NCI-H146 treated with DMSO at 0.1 percent for 48 hours (cell line): ENCODE data around the gene FLAD1.

Experiments used
- DNase-seq: peaks from one replicate; lab custom pipeline; 2025; ENCODE audit not compliant: unreplicated experiment; lab: John Stamatoyannopoulos, UW

Gene FLAD1

DNA sequence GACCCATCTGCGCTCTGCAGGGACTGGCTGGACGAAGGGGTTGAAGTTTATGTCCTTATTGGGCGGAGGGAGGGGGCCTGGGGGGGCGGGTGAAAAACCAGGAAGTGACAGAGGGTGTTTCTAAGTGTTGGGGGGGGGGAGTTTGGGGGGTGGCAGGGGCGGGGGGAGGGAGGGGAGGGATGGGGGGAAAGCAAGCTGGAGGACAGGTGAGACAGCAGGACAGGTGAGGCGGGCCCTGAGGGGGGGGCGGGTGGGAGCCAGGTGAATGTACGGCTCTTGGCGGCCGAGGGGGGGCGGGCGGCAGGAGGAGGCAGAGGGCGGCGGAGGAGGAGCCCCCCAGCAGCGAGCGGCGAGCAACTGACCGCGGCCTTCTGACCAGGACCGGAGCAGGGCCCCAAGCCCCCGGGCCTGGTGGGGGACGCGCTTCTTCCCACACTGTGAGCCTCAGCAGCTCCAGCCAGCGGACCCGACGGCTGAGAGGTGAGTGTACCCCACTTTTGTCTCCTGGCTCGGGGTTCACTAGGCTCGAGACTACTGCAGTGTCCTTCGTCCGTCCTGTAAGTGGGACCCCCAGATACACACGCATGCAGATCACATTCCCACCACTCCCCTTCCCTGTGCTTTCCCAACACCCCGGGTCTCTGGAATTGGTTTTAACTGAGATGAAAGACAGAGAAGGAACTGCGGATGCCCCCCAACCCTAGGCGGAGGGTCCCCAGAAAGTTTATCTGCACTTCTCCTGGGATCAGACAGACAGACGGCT lies 19.5 kb downstream of the FLAD1 start, which contains the start of gene ZBTB7B:
Gene ZBTB7B, plus strand, starts transcription at position 339 of the 763 bp plus-strand sequence. CDS start 11,859 bp downstream, outside the sequence.
- DNase-seq, result peak; percentile 79

DNA sequence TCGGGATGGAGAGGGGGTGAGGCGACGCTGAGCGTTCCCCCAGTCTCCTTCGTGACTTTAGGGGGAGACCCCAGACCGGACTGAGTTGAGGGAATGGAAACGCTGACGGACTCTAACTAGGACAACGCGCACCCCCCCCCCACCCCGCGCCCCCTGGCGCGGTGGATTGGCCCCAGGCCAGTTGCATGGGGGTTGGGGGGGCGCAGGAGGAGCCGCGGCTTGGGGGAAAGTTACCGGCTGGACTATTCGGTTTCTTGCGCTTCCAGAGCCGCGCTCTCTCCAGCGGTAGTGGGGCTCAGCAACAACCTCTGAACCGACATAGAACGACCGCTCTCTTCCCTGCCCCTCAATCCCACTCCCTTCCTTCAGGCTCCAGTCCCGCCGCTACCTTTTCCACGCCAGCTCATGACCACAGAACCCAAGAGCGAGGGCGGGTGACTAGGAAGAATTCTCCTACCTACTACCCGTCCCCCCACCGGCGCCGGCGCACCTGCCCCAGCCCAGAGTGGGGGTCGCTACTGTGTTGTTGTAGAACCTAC lies 20.2 kb downstream of the FLAD1 start:
- peak; percentile 31 for DNase-seq

DNA sequence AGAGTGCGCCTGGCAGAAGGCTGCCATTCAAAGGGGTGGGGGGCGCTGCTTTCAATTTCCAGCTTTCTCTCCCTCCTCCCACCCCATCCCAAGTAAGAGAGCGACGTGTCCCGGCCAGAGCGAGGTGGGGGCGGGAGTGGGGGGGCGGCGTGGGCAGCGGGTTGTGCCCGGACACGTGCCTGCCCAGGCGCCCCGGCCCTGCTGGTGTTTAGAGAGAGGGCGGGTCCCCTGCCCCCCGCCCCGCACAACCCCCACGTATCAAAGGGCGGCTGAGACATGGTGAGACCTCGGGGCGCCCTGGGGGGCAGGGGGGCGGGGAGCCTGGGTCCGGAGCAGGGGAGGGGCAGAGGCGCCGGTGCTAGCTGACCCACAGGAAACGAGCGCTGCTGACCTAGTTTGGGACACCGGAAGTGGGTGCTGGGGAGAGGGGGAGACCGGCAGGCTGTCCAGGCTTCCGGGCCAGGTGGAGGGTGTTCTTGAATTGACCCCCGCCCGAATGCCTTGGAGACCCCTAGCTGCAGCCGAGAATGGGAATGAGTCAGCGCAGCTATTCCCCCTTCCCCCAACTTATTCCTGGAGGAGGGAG lies 20.7 kb downstream of the FLAD1 start:
- DNase-seq, result no peak

DNA sequence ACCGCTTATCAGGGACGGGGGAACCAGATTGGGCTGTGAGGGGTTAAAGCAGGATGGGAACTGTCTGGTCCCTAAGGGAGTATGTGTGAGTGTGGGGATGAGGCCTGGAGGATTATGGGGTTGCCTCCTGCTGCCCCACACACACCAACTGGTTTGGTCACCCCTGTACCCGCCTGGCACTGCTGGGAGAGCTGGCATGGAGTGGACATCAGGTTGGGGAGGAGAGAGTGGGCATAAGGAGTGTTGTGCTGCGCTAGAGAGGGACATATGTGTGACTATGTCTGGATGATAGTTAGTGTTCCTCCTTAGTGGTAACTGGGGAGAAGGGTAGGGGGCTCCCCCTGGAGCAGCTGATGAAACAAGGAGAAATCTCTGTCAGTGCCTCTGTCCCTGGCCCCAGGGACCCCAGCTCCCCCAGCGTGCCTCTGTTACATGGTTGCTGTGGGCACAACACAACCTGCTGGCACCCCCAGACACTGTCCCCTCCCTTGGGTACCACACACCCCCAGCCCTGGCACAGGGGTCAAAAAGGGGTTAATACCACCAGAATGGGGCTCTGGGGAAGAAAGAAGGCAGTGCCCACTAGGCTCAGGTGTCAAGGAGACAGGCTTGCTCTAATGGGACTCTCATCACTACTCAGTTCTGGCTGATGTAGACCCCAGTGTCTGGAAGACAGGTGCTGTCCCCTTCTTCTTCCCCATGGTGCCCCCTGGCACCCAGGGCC lies 21.4 kb downstream of the FLAD1 start:
- DNase-seq, result no peak

DNA sequence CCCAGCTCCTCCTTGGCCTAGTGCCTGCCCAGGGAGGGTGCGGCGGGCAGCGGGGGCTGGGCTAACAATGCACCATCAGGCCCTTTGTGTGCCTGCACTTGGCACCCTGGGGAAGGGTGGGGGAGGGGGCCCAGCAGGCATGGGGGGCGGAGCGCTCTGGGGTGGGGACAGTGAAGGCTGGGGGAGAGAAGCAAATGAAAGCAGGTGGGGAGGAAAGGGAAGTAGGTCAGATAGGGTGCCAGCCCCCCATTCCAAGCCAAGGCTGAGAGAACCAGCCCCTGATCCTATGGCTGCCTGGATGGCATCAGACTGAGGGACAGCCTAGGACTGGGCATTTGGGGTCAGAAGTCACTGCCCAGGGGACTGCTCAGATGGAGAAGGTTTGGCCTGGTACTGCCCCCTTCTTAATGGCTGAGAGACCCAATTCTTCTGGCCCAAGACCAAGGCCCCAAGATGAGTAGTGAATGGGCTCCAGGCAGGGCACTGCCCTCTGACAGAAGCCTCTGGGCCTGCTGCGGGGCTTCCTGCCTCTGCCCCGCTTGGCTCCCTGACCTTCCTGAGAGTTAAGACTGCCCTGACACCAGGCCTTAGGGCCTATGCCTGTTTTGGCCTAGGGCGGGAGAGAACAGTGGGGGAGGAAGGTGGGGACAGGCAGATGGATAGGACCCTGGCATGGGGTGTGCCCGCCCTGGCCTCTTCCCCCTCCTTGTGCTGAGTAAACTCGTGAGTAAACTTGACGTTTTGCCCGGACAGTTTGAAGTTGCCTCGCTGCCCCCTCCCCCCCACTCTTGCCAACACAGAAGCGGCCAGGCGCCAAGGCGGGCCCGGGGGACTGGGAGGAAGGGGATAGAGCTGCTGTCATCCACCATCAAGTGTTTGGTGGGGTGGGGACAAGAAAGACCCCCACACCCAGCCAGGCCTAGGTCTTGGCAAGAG lies 22.2 kb downstream of the FLAD1 start:
- DNase-seq, result no peak

DNA sequence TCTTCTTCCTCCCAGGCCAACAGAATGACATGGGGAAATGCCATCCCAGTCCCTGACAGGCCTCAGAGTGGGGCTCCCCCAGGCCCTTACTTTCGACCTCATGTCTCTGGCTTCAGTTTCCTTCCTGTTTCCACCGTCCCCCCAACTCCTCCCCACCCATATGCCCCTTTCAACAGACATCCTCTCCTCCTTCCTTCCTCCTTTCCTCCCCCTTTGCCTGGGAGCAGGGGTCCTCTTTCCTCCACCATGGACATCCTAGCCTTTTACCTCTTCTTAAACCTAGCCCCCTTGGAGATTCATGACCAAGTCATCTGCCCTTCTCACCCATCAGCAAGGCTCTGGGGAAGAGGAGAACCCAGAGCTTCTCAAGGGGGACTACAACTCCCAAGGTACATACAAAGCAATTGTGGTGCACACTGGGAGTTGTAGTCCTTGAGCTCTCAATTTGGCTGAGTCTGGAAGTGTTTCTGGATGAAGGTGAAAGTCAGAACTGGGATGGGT lies 23.5 kb downstream of the FLAD1 start:
- no peak for DNase-seq

DNA sequence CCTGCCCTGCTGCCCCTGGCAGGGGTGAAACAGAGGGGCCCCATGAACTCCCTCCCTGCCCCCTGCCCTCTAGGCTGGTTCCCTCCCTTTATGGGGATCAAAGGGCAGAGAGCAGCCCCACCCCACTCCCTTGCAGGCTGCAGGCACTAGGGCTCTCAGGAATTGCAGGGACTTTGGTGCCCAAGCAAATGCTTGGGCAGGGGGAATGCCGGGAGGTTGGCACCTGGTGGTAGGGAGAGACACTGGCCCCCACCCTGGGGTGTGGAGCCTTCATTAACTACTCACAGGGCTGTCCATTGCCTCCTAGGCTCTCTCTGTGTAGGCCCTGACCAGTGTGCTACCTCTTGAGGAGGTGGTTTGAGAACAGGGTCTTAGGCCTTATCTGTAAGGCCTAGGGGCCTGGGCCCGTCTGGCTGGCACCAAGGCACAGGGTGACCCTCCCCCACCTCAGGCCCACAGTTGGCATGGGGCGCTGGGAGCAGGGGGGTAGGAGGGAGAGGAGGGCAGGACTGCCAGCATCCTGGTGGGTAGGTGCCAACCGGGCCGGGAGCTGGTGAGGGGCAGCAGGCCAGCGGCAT lies 24.2 kb downstream of the FLAD1 start:
- DNase-seq, result no peak

DNA sequence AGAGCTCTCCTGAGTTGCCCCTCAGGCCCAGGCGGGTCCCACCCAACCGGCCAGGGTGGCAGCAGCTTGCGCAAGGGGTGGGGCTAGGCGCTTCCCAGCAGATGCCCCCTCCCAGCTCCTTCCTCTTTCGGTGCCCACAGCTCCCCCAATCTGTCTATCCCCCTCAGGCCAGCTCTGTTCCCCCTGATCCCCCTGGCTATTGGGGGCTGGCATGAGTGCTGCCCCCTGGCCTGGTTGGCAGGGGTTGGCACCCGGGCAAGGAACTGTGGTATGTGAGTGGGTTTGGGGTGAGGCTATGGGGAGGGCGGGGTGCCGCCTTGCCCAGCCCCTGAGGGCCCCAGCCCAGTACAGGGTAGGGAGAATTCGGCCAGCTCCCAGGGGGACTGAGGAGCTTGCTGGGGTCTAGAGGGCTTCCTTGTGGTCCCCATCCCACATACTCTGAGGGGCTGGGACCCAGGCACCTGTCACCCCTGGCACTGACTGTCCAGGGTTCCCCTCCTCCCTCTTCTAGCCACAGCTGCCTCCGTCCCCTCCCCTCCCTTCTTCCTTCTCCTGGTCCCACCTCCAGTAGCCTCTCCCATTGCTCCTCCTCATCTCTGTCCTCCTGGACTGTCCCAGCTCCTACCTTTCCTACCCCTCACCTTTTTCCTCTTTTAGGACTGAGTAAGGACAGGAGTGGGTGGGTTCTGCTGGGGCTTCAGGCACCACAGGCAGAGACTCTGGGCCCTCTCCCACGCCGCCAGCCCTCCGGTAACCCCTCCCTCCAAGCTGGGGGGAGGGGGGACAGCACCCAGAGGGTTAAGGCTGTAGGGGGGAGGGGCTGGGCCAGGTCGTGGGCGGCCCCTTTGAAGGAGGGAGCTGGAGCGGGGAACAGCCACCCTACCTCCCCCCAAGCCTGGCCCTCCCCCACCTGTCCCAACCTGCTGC lies 25.1 kb downstream of the FLAD1 start:
- DNase-seq, result no peak

DNA sequence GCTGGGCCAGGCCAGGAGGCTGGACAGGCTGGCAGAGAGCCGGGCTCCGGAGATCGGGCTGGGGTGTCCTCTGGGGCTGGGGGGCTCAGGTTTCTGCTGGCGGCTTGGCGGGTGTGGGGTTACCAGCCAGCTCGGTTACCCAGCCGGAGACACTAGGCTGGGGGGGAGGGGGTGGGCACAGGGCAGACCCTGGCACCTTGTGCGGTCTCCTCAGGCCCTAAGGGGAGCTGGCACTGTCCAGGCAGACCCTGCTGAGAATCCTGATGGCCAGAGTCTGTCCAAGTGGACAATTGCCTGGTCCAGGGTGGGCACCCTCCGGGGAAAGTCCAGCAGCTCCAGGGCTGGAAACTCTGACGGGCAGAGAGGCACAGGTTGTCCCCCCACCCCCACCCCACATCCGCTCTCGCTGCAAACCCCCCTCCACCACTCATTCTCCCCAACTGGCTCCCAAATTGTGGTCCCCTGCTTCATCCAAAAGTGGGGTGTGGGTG lies 26.1 kb downstream of the FLAD1 start:
- no peak for DNase-seq

DNA sequence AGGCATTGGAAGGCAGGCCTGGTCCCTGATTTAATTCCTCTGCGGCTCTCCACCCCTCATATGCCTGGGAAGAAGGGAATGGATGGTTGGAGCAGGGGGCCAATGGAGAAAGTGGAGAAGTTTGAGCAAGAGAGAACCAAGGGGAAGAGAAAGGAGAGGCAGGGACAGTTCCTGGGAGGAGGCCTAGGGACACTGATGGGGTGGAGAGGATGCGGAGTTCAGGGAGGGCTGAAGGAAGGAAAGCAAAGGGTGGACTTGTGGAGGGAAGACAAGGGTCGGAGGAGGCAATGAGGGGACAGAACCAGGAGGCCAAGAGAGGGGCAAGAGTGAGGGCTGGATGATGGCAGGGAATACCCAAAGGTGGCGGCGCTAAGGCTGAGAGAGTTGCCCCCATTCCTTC lies 26.6 kb downstream of the FLAD1 start:
- DNase-seq, result no peak

DNA sequence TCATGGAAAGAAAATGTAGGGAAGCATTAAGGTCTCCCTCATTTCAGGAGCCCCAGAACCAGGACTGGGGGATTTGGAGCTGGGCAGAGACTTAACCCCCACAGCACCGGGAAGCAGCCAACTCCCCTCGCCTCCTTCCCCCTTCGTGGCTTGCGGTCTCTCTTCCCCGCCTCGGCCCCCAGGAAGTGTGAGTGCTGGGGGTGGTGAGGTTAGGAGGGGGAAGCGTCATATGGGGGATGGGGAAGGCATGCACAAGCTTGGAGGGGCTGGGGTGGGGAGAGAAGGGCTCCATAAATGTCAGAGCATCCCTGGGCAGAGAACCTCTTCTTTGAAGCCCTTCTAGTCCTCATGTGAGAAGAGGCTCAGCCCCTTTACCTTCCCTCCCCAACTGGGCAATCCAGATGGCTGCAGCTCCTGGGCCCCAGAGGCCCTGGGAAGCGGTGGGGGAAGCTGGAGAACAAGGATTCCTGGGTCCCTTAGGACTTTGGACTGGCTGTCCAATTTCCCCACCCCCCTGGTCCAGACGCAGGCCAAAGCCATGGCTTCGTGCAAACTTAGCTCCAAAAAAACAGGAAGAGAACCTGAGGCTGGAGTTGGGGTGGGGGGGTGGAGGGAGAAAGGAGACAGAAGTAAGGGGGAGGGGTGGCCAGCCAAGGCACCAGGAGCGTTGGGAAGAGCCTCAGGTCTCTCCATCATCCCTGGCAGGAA lies 27.2 kb downstream of the FLAD1 start:
- DNase-seq, result no peak

DNA sequence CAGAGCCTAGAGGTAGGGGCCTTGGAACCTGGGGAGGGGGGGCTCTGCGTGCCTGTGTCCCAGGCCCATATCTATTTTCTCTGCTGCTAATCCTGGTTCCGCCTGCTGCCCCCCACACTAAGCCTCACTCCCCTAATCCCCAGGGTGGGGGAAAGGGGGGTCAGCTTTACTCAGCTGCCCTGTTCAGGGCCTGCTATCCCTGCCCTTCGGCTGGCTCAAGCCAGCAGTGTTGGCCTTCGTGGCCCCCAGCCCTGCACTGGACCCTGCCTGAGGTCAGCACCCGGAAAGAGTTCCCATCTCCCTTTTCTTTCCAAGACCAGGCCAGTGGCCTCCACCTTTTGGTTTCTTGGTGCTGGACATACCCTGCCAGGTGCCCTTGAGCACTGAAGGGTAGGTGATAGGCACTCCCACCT lies 27.9 kb downstream of the FLAD1 start:
- DNase-seq, result no peak

DNA sequence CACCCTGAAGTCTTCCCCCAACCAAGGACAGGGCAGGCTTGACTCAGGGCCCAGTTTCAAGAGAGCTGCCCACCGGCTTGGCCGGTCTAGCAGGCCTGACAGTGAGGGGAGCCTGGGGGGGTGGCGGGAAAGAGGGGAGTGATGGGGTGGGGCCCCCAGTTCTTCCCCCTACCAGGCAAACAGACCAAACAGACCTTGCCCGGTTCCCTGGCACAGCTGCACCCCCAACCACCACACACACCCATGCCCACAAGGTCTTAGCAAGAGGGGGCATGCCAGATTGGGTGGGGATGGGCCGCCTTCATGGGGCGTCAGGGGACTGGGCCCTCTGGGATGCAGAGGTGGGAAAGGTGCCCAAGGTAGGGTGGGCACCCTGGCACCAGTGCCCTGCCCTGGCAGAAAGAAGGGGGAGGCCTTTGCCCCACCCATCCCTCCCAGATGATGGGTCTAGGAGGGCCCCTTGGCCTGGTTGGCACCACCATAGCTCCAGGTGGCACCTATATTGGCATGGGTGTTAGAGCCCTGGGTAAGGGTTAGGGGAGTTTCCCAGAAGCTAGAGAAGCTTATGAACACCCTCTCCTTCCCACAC lies 28.4 kb downstream of the FLAD1 start:
- no peak for DNase-seq

DNA sequence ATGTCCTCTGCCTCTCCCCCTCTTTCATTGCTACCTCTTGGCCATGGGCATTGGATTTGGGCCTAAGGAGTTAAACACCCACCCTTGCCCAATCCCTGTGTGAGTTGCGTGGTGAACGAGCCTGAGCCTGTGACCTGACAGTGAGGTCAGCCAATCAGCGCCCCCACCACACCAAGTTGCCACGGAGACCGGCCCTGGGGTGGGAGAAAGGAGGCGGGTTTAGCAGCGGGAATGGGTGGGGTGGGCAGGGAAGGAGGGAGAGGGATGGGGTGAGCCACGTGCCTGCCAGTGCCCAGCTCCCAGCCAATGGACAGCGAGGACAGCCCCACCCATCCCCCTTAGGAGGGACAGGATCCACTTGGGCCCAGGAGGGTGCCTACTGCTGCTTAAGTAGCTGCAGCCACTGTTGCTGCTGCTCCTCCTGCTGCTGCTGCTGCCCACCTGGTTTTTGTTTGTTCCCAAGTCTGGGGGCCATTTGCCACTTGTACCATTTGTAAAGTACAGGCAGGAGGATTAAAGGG lies 28.9 kb downstream of the FLAD1 start:
- no peak for DNase-seq

DNA sequence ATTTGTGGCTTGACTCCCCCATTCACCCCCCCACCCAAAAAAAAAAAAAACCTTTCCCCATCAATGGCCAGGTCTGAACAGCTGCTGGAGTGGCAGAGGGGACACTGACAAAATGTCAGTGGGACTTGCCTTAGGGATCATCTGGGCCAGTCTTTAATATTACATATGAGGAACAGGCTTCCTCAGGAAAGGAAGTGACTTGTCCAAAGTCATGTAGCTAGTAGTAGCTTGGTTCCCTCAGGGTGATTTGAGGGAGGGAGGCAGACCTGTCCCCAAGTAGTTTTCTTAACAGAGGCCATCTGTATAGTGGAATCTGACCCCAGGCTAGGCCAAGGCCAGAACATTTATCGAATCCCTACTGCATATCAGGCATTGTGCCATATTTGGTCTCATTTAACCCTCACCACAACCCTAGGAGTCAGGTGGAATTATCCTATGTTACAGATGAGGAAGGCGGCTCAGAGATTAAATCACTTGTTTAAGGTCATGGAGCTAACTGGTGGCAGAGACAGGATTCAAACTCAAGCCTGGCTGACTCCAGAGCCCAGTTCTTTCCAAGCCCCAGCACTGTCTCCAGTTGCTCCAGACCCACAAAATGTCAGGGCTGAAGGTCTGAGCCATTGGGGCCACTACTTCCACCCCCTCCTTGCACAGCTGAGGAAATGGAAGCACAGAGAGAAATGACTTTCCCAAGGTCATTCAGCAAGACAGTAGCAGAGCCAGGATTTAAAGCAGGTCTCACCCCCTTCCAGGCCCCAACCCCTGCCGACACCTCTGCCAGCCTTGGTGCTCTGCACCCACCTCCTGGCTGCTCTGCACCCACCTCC lies 29.8 kb downstream of the FLAD1 start:
- DNase-seq, result no peak

DNA sequence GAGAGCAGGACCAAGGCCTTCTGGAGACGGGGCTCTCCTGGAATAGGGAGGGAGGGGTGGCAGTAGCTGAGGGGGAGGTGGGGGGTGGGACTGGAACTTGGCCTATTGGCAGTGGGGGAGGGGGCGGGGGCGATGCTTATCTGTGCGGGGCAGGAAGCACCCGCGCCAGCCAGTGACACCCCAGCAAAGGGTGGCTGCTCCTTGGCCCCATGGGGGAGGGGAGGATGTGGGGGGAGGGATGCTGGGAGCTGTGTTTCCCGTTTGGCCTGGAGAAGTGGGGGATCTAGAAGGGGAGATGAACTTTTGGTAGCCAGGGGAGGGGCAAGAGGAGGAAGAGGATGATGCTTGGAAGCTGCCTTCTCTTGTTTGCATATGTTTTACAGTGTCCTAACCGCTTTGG lies 30.5 kb downstream of the FLAD1 start:
- no peak for DNase-seq
